CD14-positive monocyte (primary cell): ENCODE data around the gene CCL14. TPM values are rescaled to one million over a fixed set of nuclear protein-coding genes. Genes with fewer than 3 reads are reported as not detected.

Experiments
- DNase-seq, 3 donors: peaks; one replicate each; pipeline ENCODE4 v3.0.0-alpha.2; 2011 to 2022
- H2AFZ ChIP-seq: 2 replicates; pipeline ENCODE4 v1.6.0; 2012; ENCODE audit warnings: mild to moderate bottlenecking, low read depth, low read length, inconsistent platforms; ENCODE audit not compliant: insufficient read depth, poor library complexity, severe bottlenecking
- H3K27ac ChIP-seq, 2 donors: 1 replicate in 1 of 2; 2 replicates in 1 of 2; pipeline ENCODE4 v1.5.1; 2012 to 2013; ENCODE audit warnings: low read length in 2 of 2, control low read depth in 1 of 2, inconsistent platforms in 1 of 2, low read depth in 1 of 2, mild to moderate bottlenecking in 1 of 2
- H3K27me3 ChIP-seq, 2 donors: one replicate each; pipeline versions ENCODE4 v1.6.0 to v1.6.1; 2011 to 2013; ENCODE audit warnings: low read length in 2 of 2; ENCODE audit not compliant: control insufficient read depth in 2 of 2, insufficient read depth in 2 of 2
- H3K36me3 ChIP-seq, 2 donors: replicated peaks in 1 of 2; 1 replicate in 1 of 2; 2 replicates in 1 of 2; pipeline versions ENCODE4 v1.5.1 to v1.6.1; 2012 to 2013; ENCODE audit warnings: low read length in 2 of 2, control low read depth in 1 of 2, inconsistent platforms in 1 of 2, mild to moderate bottlenecking in 1 of 2; ENCODE audit not compliant: insufficient read depth in 2 of 2, control insufficient read depth in 1 of 2
- H3K4me1 ChIP-seq, 2 donors: 1 replicate in 1 of 2; 2 replicates in 1 of 2; pipeline versions ENCODE4 v1.5.1 to v1.6.1; 2012 to 2013; ENCODE audit warnings: low read length in 2 of 2, control low read depth in 1 of 2, inconsistent platforms in 1 of 2, mild to moderate bottlenecking in 1 of 2, moderate library complexity in 1 of 2; ENCODE audit not compliant: insufficient read depth in 2 of 2, control insufficient read depth in 1 of 2
- H3K4me2 ChIP-seq: replicated peaks from 2 replicates; pipeline ENCODE3; 2012; ENCODE audit warnings: low read length, moderate library complexity, mild to moderate bottlenecking; ENCODE audit not compliant: poor library complexity, severe bottlenecking; ENCODE audit errors: extremely low read depth
- H3K4me3 ChIP-seq, 3 experiments: fragments of 200-600 bp in 1 of 3; sonication (generic) in 1 of 3; replicated peaks in 1 of 3; 1 replicate in 2 of 3; 2 replicates in 1 of 3; pipeline ENCODE4 v1.5.1; 2011 to 2013; ENCODE audit warnings: low read length in 3 of 3, mild to moderate bottlenecking in 3 of 3, control low read depth in 2 of 3, low read depth in 2 of 3, inconsistent platforms in 1 of 3, moderate library complexity in 1 of 3
- H3K79me2 ChIP-seq: 2 replicates; pipeline ENCODE4 v1.6.0; 2012; ENCODE audit warnings: mild to moderate bottlenecking, control low read depth, inconsistent platforms, low read length, moderate library complexity; ENCODE audit not compliant: insufficient read depth
- H3K9ac ChIP-seq: 2 replicates; pipeline ENCODE4 v1.6.0; 2017; ENCODE audit warnings: low read length, mild to moderate bottlenecking; ENCODE audit not compliant: insufficient read depth, poor library complexity, severe bottlenecking
- H3K9me3 ChIP-seq, 2 donors: replicated peaks in 1 of 2; 1 replicate in 1 of 2; 2 replicates in 1 of 2; pipeline versions ENCODE4 v1.5.1 to v1.6.1; 2012 to 2013; ENCODE audit warnings: low read length in 2 of 2, control low read depth in 1 of 2; ENCODE audit not compliant: control insufficient read depth in 1 of 2, insufficient read depth in 1 of 2
- H4K20me1 ChIP-seq: 2 replicates; pipeline ENCODE4 v1.6.0; 2012; ENCODE audit warnings: mild to moderate bottlenecking, low read length, control low read depth, moderate library complexity; ENCODE audit not compliant: insufficient read depth
- H3K27ac Mint-ChIP-seq, 7 donors: one replicate each; pipeline ENCODE4 v1.8.0; 2020; ENCODE audit warnings: mild to moderate bottlenecking in 7 of 7, mixed read lengths in 7 of 7, moderate library complexity in 6 of 7, inconsistent platforms in 2 of 7
- H3K27me3 Mint-ChIP-seq, 3 donors: one replicate each; pipeline ENCODE4 v1.8.0; 2021 to 2022; ENCODE audit warnings: low read depth in 3 of 3, mild to moderate bottlenecking in 3 of 3, mixed read lengths in 3 of 3, moderate library complexity in 3 of 3, inconsistent platforms in 1 of 3
- H3K36me3 Mint-ChIP-seq, 2 donors: one replicate each; pipeline ENCODE4 v1.8.0; 2020; ENCODE audit warnings: mixed read lengths in 2 of 2, inconsistent platforms in 1 of 2, mild to moderate bottlenecking in 1 of 2
- H3K4me1 Mint-ChIP-seq: one replicate; pipeline ENCODE4 v1.8.0; 2020; ENCODE audit warnings: mild to moderate bottlenecking, mixed read lengths
- H3K4me3 Mint-ChIP-seq, 2 donors: one replicate each; pipeline ENCODE4 v1.8.0; 2020; ENCODE audit warnings: mild to moderate bottlenecking in 2 of 2, mixed read lengths in 2 of 2, moderate library complexity in 1 of 2
- H3K9me3 Mint-ChIP-seq, 7 donors: one replicate each; pipeline ENCODE4 v1.8.0; 2020 to 2022; ENCODE audit warnings: mixed read lengths in 7 of 7, mild to moderate bottlenecking in 6 of 7, moderate library complexity in 6 of 7, inconsistent platforms in 2 of 7
- CTCF ChIP-seq: fragments of 200-600 bp; IDR thresholded peaks from one replicate; pipeline ENCODE4 v1.8.0; 2022; ENCODE audit warnings: antibody characterized with exemption, mild to moderate bottlenecking
- WGBS: methylation state at CpG from one replicate; pipeline ENCODE4 v1.1.5; 2013; ENCODE audit warnings: missing lambda C conversion rate; ENCODE audit not compliant: insufficient coverage; 5-methylcytosine and 5-hydroxymethylcytosine counted together
- intact Hi-C, 2 donors: fragments of 100-400 bp; cut with micrococcal nuclease; formaldehyde crosslinking; loops; one replicate each; pipeline versions ENCODE4 v1.15.0 to v1.15.1; 2023
- polyA plus RNA-seq, 3 donors: library from polyadenylated mRNA; depleted of rRNA in 1 of 3; unstranded in 2 of 3; stranded (reverse) in 1 of 3; fragments of 300-500 nt in 2 of 3; fragments of >200 nt in 1 of 3; fragmentation: Illumina TruSeq in 2 of 3; gene quantifications; 1 replicate in 2 of 3; 2 replicates in 1 of 3; pipeline ENCODE4 v1.2.3, GENCODE V29; 2012 to 2021

Gene CCL14
- polyA plus RNA-seq, 3 donors: not detected

- no peaks in the 10 kb centered on the region for H4K20me1 ChIP-seq
- no peak for TF ChIP-seq CTCF
- DNase-seq: no peak
- intact Hi-C loops: no loop called here
- Mint-ChIP-seq H3K27me3 (peaks cover 0 to 7% (median 0%) of the 10 kb centered on the region in 3 donors), H3K4me1 (no peaks in the 10 kb centered on the region), H3K36me3 (no peaks in the 10 kb centered on the region), H3K27ac (no peak overlapping the region), H3K4me3 (no peak overlapping the region), H3K9me3 (no peaks in the 10 kb centered on the region)
- no peaks in the 10 kb centered on the region for H3K4me1 ChIP-seq
- 85% methylated on average over 5 of the region's 7 CpGs for WGBS
- no peak overlapping the region for H3K4me2 ChIP-seq
- H3K79me2 ChIP-seq: no peaks in the 10 kb centered on the region
- H3K9ac ChIP-seq: no peak overlapping the region
- no peaks in the 10 kb centered on the region for H3K9me3 ChIP-seq
- peaks cover 0 to 2% of the 10 kb centered on the region in 2 donors for H3K27me3 ChIP-seq
- H3K36me3 ChIP-seq: no peaks in the 10 kb centered on the region
- H3K4me3 ChIP-seq: no peak overlapping the region
- no peak overlapping the region for H2AFZ ChIP-seq
- no peak overlapping the region for H3K27ac ChIP-seq
Observed at GRCh38 chr17:35953720-35954119, 32.8 kb downstream of the CCL14 start.

- Histone ChIP-seq H3K4me3 (no peak overlapping the region), H3K9me3 (no peaks in the 10 kb centered on the region), H3K4me1 (no peaks in the 10 kb centered on the region), H2AFZ (no peak overlapping the region), H3K9ac (no peak overlapping the region), H3K27ac (no peak overlapping the region), H3K4me2 (no peak overlapping the region), H3K36me3 (no peaks in the 10 kb centered on the region), H4K20me1 (no peaks in the 10 kb centered on the region), H3K79me2 (no peaks in the 10 kb centered on the region), H3K27me3 (no peaks in the 10 kb centered on the region)
- no peaks in the 10 kb centered on the region for H3K36me3 Mint-ChIP-seq
- intact Hi-C loops: no loop called here
- H3K27me3 Mint-ChIP-seq: peaks cover 0 to 3% (median 1%) of the 10 kb centered on the region in 3 donors
- WGBS: 100% methylated on average over 2 of the region's 3 CpGs
- TF ChIP-seq CTCF: no peak
- no peak for DNase-seq
- H3K4me3 Mint-ChIP-seq: no peak overlapping the region
- H3K4me1 Mint-ChIP-seq: no peaks in the 10 kb centered on the region
- no peaks in the 10 kb centered on the region for H3K9me3 Mint-ChIP-seq
- no peak overlapping the region for H3K27ac Mint-ChIP-seq
Observed at GRCh38 chr17:35949401-35949800, 37.1 kb downstream of the CCL14 start.
